Mucosa of descending colon (tissue), 3 donors: ENCODE results near the gene VEZF1. TPM values are rescaled to one million over a fixed set of nuclear protein-coding genes. Genes with fewer than 3 reads are reported as not detected.

Experiments
- ATAC-seq: fragments of 200-7000 bp; cut with Tn5 transposase; one replicate; pipeline ENCODE4 v1.9.1; 2020; ENCODE audit warnings: mild to moderate bottlenecking, moderate library complexity
- DNase-seq, 3 donors: peaks; one replicate each; pipeline ENCODE4 v3.0.0-alpha.2; 2020
- H3K36me3 ChIP-seq: fragments of 200-600 bp; one replicate; pipeline ENCODE4 v1.8.0; 2021; ENCODE audit warnings: low read depth, mild to moderate bottlenecking
- H3K4me1 ChIP-seq: fragments of 200-600 bp; one replicate; pipeline ENCODE4 v1.8.0; 2021; ENCODE audit warnings: low read depth, mild to moderate bottlenecking
- H3K4me3 ChIP-seq: fragments of 200-600 bp; one replicate; pipeline ENCODE4 v1.8.0; 2021; ENCODE audit warnings: mild to moderate bottlenecking
- H3K9me3 ChIP-seq: fragments of 200-600 bp; one replicate; pipeline ENCODE4 v1.8.0; 2021; ENCODE audit warnings: mild to moderate bottlenecking
- CTCF ChIP-seq: fragments of 200-600 bp; IDR thresholded peaks from one replicate; pipeline ENCODE4 v1.8.0; 2022; ENCODE audit warnings: antibody characterized with exemption, mild to moderate bottlenecking
- intact Hi-C, 2 donors: fragments of 100-400 bp; cut with DNase I in 1 of 2; cut with micrococcal nuclease in 1 of 2; formaldehyde crosslinking; loops; one replicate each; pipeline versions ENCODE4 v1.11.0 to v1.11.1; 2022; cut with DNase I, micrococcal nuclease
- total RNA-seq, 3 donors: library from RNA; stranded (reverse); fragmentation: NEBNext Ultra II Directional in 2 of 3; extraction: Animal tissue kit (Norgen Biotek cat#: 25700) in 2 of 3; gene quantifications; one replicate each; pipeline versions ENCODE4 v1.2.1 to v1.2.4, GENCODE V29; 2021 to 2023
- donor health status: DM: no; HTN: no; CAD: no; lungs with moderate emphysema.
- donor health status: DM: no; HTN: no; CAD: no.
- donor health status: DM: no; HTN: yes; CAD: no.

VEZF1 gene
- total RNA-seq, 3 donors from 2014 or later, result 48.1 to 107 (median 48.9) TPM

GRCh38 chr17:57994436-57994835 lies 6.4 kb upstream of the VEZF1 start:
- ATAC-seq, result no peak
- intact Hi-C loops, result no loop called here
- Histone ChIP-seq H3K4me3 (no peak overlapping the region), H3K4me1 (no peaks in the 10 kb centered on the region), H3K36me3 (no peaks in the 10 kb centered on the region), H3K9me3 (no peaks in the 10 kb centered on the region)
- TF ChIP-seq CTCF, result no peak
- no peak for DNase-seq

GRCh38 chr17:57993471-57994365 lies 5.7 kb upstream of the VEZF1 start:
- Histone ChIP-seq H3K4me1 (peaks cover 7% of the 10 kb centered on the region), H3K4me3 (no peak overlapping the region), H3K36me3 (no peaks in the 10 kb centered on the region), H3K9me3 (no peaks in the 10 kb centered on the region)
- DNase-seq (no peak), ATAC-seq (peak; percentile 32)
- no peak for TF ChIP-seq CTCF
- intact Hi-C loops, result no loop called here

- Histone ChIP-seq H3K9me3 (no peaks in the 10 kb centered on the region), H3K36me3 (no peaks in the 10 kb centered on the region), H3K4me3 (no peak overlapping the region), H3K4me1 (peaks cover 9% of the 10 kb centered on the region)
- DNase-seq, result no peak
- intact Hi-C loops, result no loop called here
- TF ChIP-seq CTCF, result no peak
- no peak for ATAC-seq
These were observed 3.5 kb upstream of the VEZF1 start for GRCh38 chr17:57991537-57991936.

- Histone ChIP-seq H3K9me3 (no peaks in the 10 kb centered on the region), H3K36me3 (no peaks in the 10 kb centered on the region), H3K4me3 (no peak overlapping the region), H3K4me1 (peaks cover 21% of the 10 kb centered on the region)
- intact Hi-C loops, result no loop called here
- no peak for DNase-seq
- ATAC-seq, result no peak
- no peak for TF ChIP-seq CTCF
These were observed 2.0 kb upstream of the VEZF1 start for GRCh38 chr17:57990037-57990436.

- Histone ChIP-seq H3K9me3 (no peaks in the 10 kb centered on the region), H3K4me1 (peaks cover 26% of the 10 kb centered on the region), H3K36me3 (no peaks in the 10 kb centered on the region), H3K4me3 (peak overlapping the region; percentile 72)
- DNase-seq, result peak; percentile 77 to 88 (median 84)
- TF ChIP-seq CTCF, result no peak
- ATAC-seq, result peak; percentile 83
- intact Hi-C loops, result no loop called here
These were observed 522 bp upstream of the VEZF1 start for GRCh38 chr17:57988301-57989250.
